Liver (tissue), 9 donors: ENCODE results near the gene FOXN4. TPM values are rescaled to one million over a fixed set of nuclear protein-coding genes. Genes with fewer than 3 reads are reported as not detected.

Experiments used
- DNase-seq: peaks from one replicate; pipeline ENCODE4 v3.0.0-alpha.2; 2017; ENCODE audit warnings: low spot score
- H3K27ac ChIP-seq, 2 donors: one replicate each; pipeline ENCODE4 v1.7.0; 2013; ENCODE audit warnings: inconsistent platforms in 2 of 2, low read length in 2 of 2, control low read depth in 1 of 2, low read depth in 1 of 2, mild to moderate bottlenecking in 1 of 2
- H3K27me3 ChIP-seq, 4 donors: one replicate each; pipeline versions ENCODE4 v1.6.1 to v1.7.0; 2013; ENCODE audit warnings: low read length in 3 of 4, inconsistent platforms in 1 of 4, mild to moderate bottlenecking in 1 of 4, moderate library complexity in 1 of 4; ENCODE audit not compliant: control insufficient read depth in 4 of 4, insufficient read depth in 4 of 4
- H3K36me3 ChIP-seq, 4 donors: one replicate each; pipeline versions ENCODE4 v1.6.1 to v1.7.0; 2013; ENCODE audit warnings: low read length in 3 of 4, mild to moderate bottlenecking in 3 of 4, low read depth in 1 of 4, moderate library complexity in 1 of 4; ENCODE audit not compliant: control insufficient read depth in 4 of 4, insufficient read depth in 3 of 4
- H3K4me1 ChIP-seq, 4 donors: one replicate each; pipeline versions ENCODE4 v1.6.1 to v1.7.0; 2013; ENCODE audit warnings: low read length in 3 of 4, mild to moderate bottlenecking in 3 of 4, moderate library complexity in 1 of 4; ENCODE audit not compliant: control insufficient read depth in 4 of 4, insufficient read depth in 4 of 4
- H3K4me3 ChIP-seq, 3 donors: one replicate each; pipeline versions ENCODE4 v1.6.1 to v1.7.0; 2013; ENCODE audit warnings: low read length in 3 of 3, control low read depth in 1 of 3, low read depth in 1 of 3, mild to moderate bottlenecking in 1 of 3
- H3K9ac ChIP-seq, 2 donors: one replicate each; pipeline ENCODE4 v1.7.0; 2013; ENCODE audit warnings: low read length in 2 of 2, mild to moderate bottlenecking in 2 of 2, moderate library complexity in 2 of 2, control low read depth in 1 of 2, low read depth in 1 of 2
- H3K9me3 ChIP-seq, 4 donors: one replicate each; pipeline versions ENCODE4 v1.6.1 to v1.7.0; 2013; ENCODE audit warnings: low read length in 3 of 4; ENCODE audit not compliant: control insufficient read depth in 4 of 4
- FOXA1 ChIP-seq: IDR thresholded peaks from 2 replicates; pipeline ENCODE4 v1.6.1; 2016; ENCODE audit warnings: antibody characterized with exemption
- FOXA2 ChIP-seq: IDR thresholded peaks from 2 replicates; pipeline ENCODE4 v1.6.1; 2016; ENCODE audit warnings: antibody characterized with exemption
- GABPA ChIP-seq, 2 donors: IDR thresholded peaks in 1 of 2; conservative IDR thresholded peaks in 1 of 2; 2 replicates each; pipeline ENCODE4 v1.6.1; 2016; ENCODE audit warnings: antibody characterized with exemption in 2 of 2, mild to moderate bottlenecking in 1 of 2, moderate library complexity in 1 of 2
- HNF4A ChIP-seq, 2 donors: conservative IDR thresholded peaks; 2 replicates each; pipeline ENCODE4 v1.6.1; 2016; ENCODE audit warnings: antibody characterized with exemption in 2 of 2, mild to moderate bottlenecking in 2 of 2
- JUND ChIP-seq, 2 donors: IDR thresholded peaks; 2 replicates each; pipeline ENCODE4 v1.6.1; 2016; ENCODE audit warnings: antibody characterized with exemption in 2 of 2
- MAX ChIP-seq: IDR thresholded peaks from 2 replicates; pipeline ENCODE4 v1.6.1; 2016; ENCODE audit warnings: antibody characterized with exemption
- NR2F2 ChIP-seq: IDR thresholded peaks from 2 replicates; pipeline ENCODE4 v1.6.1; 2016; ENCODE audit warnings: antibody characterized with exemption
- RAD21 ChIP-seq, 2 donors: IDR thresholded peaks; 2 replicates each; pipeline ENCODE4 v1.6.1; 2016; ENCODE audit warnings: antibody characterized with exemption in 2 of 2, mild to moderate bottlenecking in 2 of 2
- REST ChIP-seq: IDR thresholded peaks from 2 replicates; pipeline ENCODE4 v1.6.1; 2016; ENCODE audit warnings: antibody characterized with exemption, mild to moderate bottlenecking
- SP1 ChIP-seq: IDR thresholded peaks from 2 replicates; pipeline ENCODE4 v1.6.1; 2018; ENCODE audit warnings: antibody characterized with exemption, mild to moderate bottlenecking
- YY1 ChIP-seq: IDR thresholded peaks from 2 replicates; pipeline ENCODE4 v1.6.1; 2016; ENCODE audit warnings: antibody characterized with exemption, mild to moderate bottlenecking
- WGBS: extraction: QIAGEN DNeasy Blood & Tissue Kit; methylation state at CpG from one replicate; pipeline ENCODE4 v1.1.7; 2013; 5-methylcytosine and 5-hydroxymethylcytosine counted together
- polyA plus RNA-seq, 2 donors: library from polyadenylated mRNA; stranded (reverse) in 1 of 2; unstranded in 1 of 2; fragments of 200-250 nt in 1 of 2; fragments of >200 nt in 1 of 2; fragmentation: Nextera tagmentation in 1 of 2; extraction: Ambion mirVana in 1 of 2; gene quantifications; one replicate each; pipeline versions ENCODE4 v1.2.1 to v1.2.3, GENCODE V29; 2013 to 2015
- total RNA-seq, 2 donors: library from RNA; depleted of rRNA; stranded (reverse); fragments of >200 nt; gene quantifications; one replicate each; pipeline ENCODE4 v1.2.3, GENCODE V29; 2014
- donor health status: healthy.
- donor health status: healthy.
- donor health status: healthy.
- donor health status: healthy.
- donor health status: healthy.

Gene FOXN4
- total and polyA plus RNA-seq, 4 donors, result not detected

- H3K4me3 ChIP-seq, result no peak overlapping the region
- H3K27me3 ChIP-seq, result no peaks in the 10 kb centered on the region
- no peaks in the 10 kb centered on the region for H3K9me3 ChIP-seq
- TF ChIP-seq REST, result no peak
- no peak for TF ChIP-seq GABPA (IDR thresholded peaks at IDR 0.05 in 1 of 2, conservative IDR thresholded peaks at IDR 0.05 in 1 of 2)
- TF ChIP-seq HNF4A (conservative IDR thresholded peaks at IDR 0.05), result no peak
- TF ChIP-seq YY1, result no peak
- TF ChIP-seq MAX, result no peak
- H3K9ac ChIP-seq, result no peak overlapping the region
- 81% methylated on average over 3 of the region's 3 CpGs for WGBS
- peaks cover 0 to 14% (median 8%) of the 10 kb centered on the region in 4 donors for H3K4me1 ChIP-seq
- H3K36me3 ChIP-seq, result no peaks in the 10 kb centered on the region
- H3K27ac ChIP-seq, result no peak overlapping the region
- DNase-seq, result no peak
These were observed 7.4 kb downstream of the FOXN4 start for GRCh38 chr12:109301643-109302168.

GRCh38 chr12:109299849-109300248 lies 9.2 kb downstream of the FOXN4 start:
- TF ChIP-seq SP1 (no peak), FOXA1 (no peak), HNF4A (conservative IDR thresholded peaks at IDR 0.05) (no peak), YY1 (no peak), REST (no peak), JUND (IDR thresholded peaks at IDR 0.05) (no peak), RAD21 (IDR thresholded peaks at IDR 0.05) (no peak), NR2F2 (no peak), FOXA2 (no peak)
- Histone ChIP-seq H3K27me3 (no peaks in the 10 kb centered on the region), H3K36me3 (no peaks in the 10 kb centered on the region), H3K27ac (no peak overlapping the region), H3K9ac (no peak overlapping the region), H3K4me1 (peaks cover 0 to 14% (median 8%) of the 10 kb centered on the region in 4 donors), H3K4me3 (no peak overlapping the region), H3K9me3 (no peaks in the 10 kb centered on the region)
- no peak for DNase-seq
- 95% methylated on average over 7 of the region's 7 CpGs for WGBS
